Esophagus (tissue), 2 donors: Measurements from ENCODE around the gene SSH2. TPM values are rescaled to one million over a fixed set of nuclear protein-coding genes. Genes with fewer than 3 reads are reported as not detected.

ENCODE experiments used
- H3K27ac ChIP-seq, 2 donors: one replicate each; pipeline ENCODE4 v1.5.1; 2013; ENCODE audit warnings: low read depth in 2 of 2, mild to moderate bottlenecking in 2 of 2, inconsistent platforms in 1 of 2, low read length in 1 of 2, moderate library complexity in 1 of 2
- H3K27me3 ChIP-seq, 2 donors: one replicate each; pipeline ENCODE4 v1.6.1; 2013; ENCODE audit warnings: low read length in 2 of 2, control low read depth in 1 of 2, mild to moderate bottlenecking in 1 of 2; ENCODE audit not compliant: insufficient read depth in 2 of 2, control insufficient read depth in 1 of 2
- H3K36me3 ChIP-seq, 2 donors: one replicate each; pipeline ENCODE4 v1.6.1; 2013; ENCODE audit warnings: low read length in 1 of 2; ENCODE audit not compliant: control insufficient read depth in 2 of 2, insufficient read depth in 2 of 2
- H3K4me1 ChIP-seq, 2 donors: one replicate each; pipeline ENCODE4 v1.6.1; 2013; ENCODE audit warnings: low read length in 1 of 2; ENCODE audit not compliant: control insufficient read depth in 2 of 2, insufficient read depth in 2 of 2
- H3K4me3 ChIP-seq, 2 donors: one replicate each; pipeline ENCODE4 v1.5.1; 2013; ENCODE audit warnings: low read length in 2 of 2, mild to moderate bottlenecking in 2 of 2, low read depth in 1 of 2, moderate library complexity in 1 of 2
- H3K9me3 ChIP-seq, 2 donors: one replicate each; pipeline ENCODE4 v1.6.1; 2013; ENCODE audit warnings: mild to moderate bottlenecking in 2 of 2, low read depth in 1 of 2, low read length in 1 of 2, moderate library complexity in 1 of 2; ENCODE audit not compliant: control insufficient read depth in 2 of 2, insufficient read depth in 1 of 2
- WGBS, 2 donors: extraction: QIAGEN DNeasy Blood & Tissue Kit; methylation state at CpG; one replicate each; pipeline ENCODE4 v1.1.7; 2013; 5-methylcytosine and 5-hydroxymethylcytosine counted together
- polyA plus RNA-seq, 2 donors: library from polyadenylated mRNA; stranded (reverse); fragments of 200-250 nt; gene quantifications; one replicate each; pipeline ENCODE4 v1.2.3, GENCODE V29; 2013
- donor health status: healthy with polysubstance abuse.
- donor health status: Bipolar disorder and iron deficiency.

SSH2 gene
- polyA plus RNA-seq, 2 donors: 9.1 to 15.3 TPM

DNA sequence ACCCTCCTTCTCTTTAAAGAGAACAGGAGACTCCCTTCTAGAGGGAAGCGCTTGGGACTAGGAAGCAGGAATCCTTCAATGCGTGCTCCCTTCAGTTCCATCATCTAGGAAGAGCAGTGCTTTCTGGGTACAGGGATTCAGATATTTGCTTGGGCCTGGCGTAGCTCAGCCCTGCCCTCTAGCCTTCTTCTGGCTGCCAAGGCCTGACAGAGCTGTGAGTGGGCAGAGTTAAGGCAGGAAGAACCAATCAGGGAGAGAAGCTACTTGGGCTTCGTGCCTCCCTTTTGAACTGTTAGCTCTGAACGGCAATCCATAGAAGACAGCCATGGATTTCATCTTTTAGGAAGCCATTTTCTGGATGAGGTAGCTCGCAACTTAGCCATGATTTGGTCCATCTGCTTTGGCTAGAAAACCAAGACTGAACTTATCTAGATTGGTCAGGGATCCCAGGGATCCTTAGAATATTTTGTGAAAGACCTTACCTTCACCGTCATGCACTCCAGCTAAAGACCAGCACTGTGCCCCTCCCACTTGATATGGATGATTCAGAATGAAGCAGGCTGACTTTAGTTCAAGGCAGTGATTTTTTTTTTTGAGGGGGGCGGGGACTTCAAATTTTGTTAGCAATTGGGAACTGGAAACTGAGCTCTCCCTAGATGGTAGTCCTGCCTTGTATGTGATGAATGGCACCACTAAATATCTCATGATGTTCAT, 304.8 kb downstream of the SSH2 start:
- Histone ChIP-seq H3K9me3 (no peaks in the 10 kb centered on the region), H3K27ac (no peak overlapping the region), H3K27me3 (no peaks in the 10 kb centered on the region), H3K4me1 (peaks cover 5 to 8% of the 10 kb centered on the region in 2 donors), H3K36me3 (no peaks in the 10 kb centered on the region), H3K4me3 (no peak overlapping the region)
- 69 to 81% methylated on average over 8 of the region's 8 CpGs for WGBS, 2 donors

DNA sequence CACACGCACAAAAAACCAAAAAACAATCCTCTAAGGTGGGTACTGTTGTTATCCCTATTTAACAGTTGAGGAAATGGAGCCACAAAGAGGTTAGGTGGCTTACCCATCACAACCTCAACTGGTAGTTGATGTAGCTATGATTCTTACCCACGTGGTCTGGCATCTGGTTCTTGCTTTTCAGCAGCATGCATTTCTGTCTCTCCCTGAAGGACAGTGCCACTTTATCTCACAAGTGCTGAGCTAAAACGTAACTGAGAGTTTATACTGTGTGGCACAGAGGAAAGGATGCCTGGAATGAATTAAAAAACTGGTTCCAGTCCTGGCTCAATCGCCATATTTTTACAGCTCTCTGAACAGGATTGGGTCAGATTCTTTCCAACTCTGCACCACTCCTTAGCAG, 305.4 kb downstream of the SSH2 start:
- no peak overlapping the region for H3K27ac ChIP-seq
- H3K4me1 ChIP-seq: peaks cover 5 to 8% of the 10 kb centered on the region in 2 donors
- H3K4me3 ChIP-seq: no peak overlapping the region
- H3K27me3 ChIP-seq: no peaks in the 10 kb centered on the region
- 78 to 79% methylated on average over 4 of the region's 4 CpGs for WGBS, 2 donors
- no peaks in the 10 kb centered on the region for H3K36me3 ChIP-seq
- no peaks in the 10 kb centered on the region for H3K9me3 ChIP-seq

DNA sequence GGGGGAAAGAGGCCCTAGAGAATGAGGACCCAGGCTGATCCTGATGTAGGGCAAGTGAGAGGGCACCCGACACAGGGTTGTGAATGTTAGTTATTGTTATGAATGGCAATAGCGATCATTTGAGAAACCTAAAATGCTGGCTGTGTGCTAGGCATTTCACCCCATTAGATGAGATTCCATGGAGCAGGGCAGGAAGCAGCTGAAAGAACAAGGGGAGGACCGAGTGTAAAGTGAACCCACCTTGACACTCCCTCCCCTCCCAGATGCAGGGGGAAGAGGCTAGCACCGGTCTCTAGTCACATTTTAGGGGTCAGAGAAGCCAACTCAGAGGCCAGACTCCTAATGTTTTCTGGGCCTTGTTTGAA, 306.8 kb downstream of the SSH2 start:
- H3K4me3 ChIP-seq: no peak overlapping the region
- 51 to 62% methylated on average over 4 of the region's 4 CpGs for WGBS, 2 donors
- H3K27me3 ChIP-seq: no peaks in the 10 kb centered on the region
- H3K27ac ChIP-seq: no peak overlapping the region
- H3K9me3 ChIP-seq: no peaks in the 10 kb centered on the region
- peaks cover 7 to 8% of the 10 kb centered on the region in 2 donors for H3K4me1 ChIP-seq
- H3K36me3 ChIP-seq: no peaks in the 10 kb centered on the region

DNA sequence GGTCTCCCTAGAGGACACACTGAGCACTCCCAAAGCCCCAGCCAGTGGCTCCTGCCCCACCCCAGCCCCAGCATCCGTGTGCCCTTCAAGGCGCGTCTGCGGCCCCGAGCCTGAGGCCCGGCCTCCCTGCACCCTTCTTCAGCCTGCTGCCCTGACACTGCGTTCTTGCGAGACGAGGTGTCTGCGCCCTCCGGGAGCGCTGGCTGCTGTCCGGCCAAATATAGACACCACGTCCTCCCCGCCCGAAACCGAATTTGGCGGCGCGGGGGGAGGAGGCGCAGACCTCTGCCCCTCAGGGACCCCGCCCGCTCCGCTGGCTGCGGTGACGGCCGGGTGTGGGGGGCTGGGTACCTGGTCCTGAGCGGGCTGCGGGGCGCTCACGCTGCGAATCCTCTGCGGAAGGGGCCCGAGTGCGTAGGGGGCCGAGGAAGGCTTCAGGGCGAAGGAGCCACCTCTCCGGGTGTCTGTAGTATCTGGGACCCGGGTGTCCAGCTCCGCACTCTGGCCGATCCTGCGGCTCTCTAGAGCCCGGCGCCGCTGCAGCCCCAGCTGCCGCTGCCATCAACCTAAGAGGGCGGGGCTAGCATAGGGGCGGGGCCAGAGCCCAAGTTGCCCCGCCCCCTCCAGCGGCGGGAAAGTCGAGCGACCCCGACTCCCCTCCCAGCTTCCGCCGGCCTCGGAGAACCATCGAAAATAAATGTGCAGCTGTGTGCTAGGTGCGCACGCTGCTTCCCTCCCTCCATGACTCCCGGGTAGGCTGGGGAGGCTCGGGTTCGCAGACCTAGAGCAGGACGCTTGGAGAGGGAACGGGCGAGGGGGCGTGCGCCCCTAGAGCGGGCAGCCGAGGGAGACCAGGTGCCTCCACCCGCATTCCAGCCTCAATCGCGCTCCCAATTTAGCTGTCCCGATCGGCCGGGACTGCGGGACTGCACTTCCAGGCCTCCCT, 307.4 kb downstream of the SSH2 start, which contains the start of gene CORO6:
Gene CORO6, minus strand, starts transcription at position 576 of the 946 bp plus-strand sequence. CDS start 1,491 bp downstream, outside the sequence.
- WGBS, 2 donors: 5 to 11% methylated on average over 74 to 77 of the region's 77 CpGs
- Histone ChIP-seq H3K4me3 (peak within 1 kb of the TSS; percentile 46 to 57), H3K36me3 (no peaks in the 10 kb centered on the region), H3K27me3 (no peaks in the 10 kb centered on the region), H3K4me1 (peaks cover 9 to 10% of the 10 kb centered on the region in 2 donors), H3K9me3 (no peaks in the 10 kb centered on the region), H3K27ac (peak within 1 kb of the TSS; percentile 55 to 68)

DNA sequence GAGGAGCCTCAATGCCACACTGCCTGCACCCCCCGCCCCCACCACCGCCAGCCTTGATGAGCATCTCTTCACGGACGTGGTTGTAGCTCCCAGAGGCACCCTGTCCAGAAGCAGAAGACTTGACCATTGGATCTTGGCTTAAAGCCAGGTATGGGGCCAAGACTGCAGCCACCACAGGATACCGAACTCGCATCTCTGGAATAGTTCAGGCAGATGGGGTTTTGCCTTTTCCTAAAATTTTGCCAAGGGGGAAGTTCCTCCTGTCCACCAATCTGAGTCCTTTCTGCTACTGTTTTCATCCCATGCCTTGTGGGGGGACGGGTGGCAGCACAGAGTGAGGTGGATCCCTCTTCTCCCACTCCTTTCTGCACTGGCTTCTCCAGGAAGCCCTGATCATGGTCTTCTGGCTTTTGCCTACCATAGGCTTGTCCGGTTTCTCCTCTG, 308.3 kb downstream of the SSH2 start:
- Histone ChIP-seq H3K27ac (peak overlapping the region in 1 of 2 donors; percentile 68), H3K4me3 (peak overlapping the region in 1 of 2 donors; percentile 46), H3K36me3 (no peaks in the 10 kb centered on the region), H3K4me1 (peaks cover 10 to 16% of the 10 kb centered on the region in 2 donors), H3K9me3 (no peaks in the 10 kb centered on the region), H3K27me3 (no peaks in the 10 kb centered on the region)
- 77 to 78% methylated on average over 8 of the region's 8 CpGs for WGBS, 2 donors

DNA sequence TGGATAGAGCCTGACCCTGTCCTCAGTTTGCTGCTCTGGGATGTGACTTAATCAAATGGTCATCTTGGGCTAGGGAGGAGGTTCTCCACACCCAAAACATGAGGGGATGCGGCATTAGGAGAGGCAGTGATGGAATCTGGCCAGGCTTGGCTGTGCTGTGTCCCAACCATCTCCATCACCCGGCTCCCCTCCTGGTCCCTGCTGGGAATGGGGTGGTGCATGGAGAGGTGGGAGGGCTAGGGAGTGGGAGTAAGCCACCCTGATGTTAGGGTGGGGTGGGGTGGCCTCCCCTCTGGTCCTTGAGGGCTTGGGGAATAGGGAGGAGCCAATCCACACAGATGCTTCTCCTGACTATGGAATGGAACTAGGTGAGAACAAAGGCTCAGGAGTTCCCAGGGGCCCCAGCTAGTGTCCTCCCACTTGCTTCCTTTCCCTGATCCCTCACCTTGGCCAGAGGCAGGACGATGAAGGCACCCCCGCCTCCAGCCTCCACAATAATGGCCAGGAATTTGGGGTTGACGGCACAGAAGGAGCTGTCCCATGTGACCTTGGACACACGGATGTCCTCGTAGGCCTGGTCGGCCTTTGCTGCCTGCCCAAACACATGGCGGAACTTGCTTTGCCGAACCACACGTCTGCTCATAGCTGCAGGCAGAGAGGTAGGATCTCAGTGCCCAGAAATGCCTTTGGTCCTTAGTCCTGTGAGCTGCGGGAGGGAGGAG, 309.1 kb downstream of the SSH2 start:
- 93 to 94% methylated on average over 12 of the region's 12 CpGs for WGBS, 2 donors
- Histone ChIP-seq H3K27ac (no peak overlapping the region), H3K36me3 (no peaks in the 10 kb centered on the region), H3K4me3 (no peak overlapping the region), H3K27me3 (no peaks in the 10 kb centered on the region), H3K9me3 (no peaks in the 10 kb centered on the region), H3K4me1 (peaks cover 10 to 22% of the 10 kb centered on the region in 2 donors)

DNA sequence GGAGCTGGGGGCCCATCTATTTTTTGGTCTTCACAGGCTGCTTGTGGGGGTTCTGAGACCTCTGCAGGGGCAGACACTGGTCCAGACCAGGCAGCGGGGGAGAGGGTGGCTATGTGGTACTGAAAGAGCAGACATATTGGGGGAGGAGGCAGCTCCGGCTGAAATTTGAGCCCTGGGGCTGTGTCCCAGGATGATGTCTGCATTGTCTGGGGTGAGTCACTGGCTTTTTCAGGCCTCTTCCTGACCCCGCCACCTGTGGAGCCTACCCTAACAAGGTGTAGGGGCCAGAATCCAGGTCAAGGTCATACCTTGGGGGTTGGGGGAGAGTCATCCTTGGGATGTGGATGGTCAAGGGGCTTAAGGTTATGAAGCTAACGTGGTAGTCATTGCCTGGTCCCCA, 309.8 kb downstream of the SSH2 start:
- H3K4me1 ChIP-seq: peaks cover 12 to 26% of the 10 kb centered on the region in 2 donors
- no peaks in the 10 kb centered on the region for H3K27me3 ChIP-seq
- H3K4me3 ChIP-seq: no peak overlapping the region
- H3K27ac ChIP-seq: no peak overlapping the region
- H3K9me3 ChIP-seq: no peaks in the 10 kb centered on the region
- H3K36me3 ChIP-seq: no peaks in the 10 kb centered on the region
- WGBS, 2 donors: 83 to 91% methylated on average over 4 of the region's 4 CpGs

DNA sequence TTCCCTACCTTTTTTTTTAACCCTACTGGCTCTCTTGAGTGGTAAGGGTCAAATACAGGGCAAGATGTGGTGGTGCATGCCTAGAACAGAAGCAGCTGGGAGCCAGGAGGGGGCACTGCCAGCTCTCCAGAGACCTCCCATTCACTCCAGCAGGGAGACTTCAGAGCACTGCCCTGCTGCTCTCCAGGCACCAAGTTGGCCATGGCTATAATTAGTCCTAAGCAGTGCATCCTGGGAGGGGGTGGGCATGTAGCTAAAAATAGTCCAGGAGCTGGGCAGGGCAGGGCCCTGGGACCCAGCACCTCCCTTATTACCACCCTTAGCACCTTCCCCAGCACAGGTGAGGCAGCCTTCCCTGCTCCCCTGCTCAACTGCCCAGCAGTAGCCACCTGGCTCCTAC, 310.8 kb downstream of the SSH2 start:
- no peaks in the 10 kb centered on the region for H3K9me3 ChIP-seq
- H3K27ac ChIP-seq: no peak overlapping the region
- no peaks in the 10 kb centered on the region for H3K36me3 ChIP-seq
- H3K4me3 ChIP-seq: no peak overlapping the region
- peaks cover 12 to 33% of the 10 kb centered on the region in 2 donors for H3K4me1 ChIP-seq
- no peaks in the 10 kb centered on the region for H3K27me3 ChIP-seq
